CD8-positive, alpha-beta memory T cell (primary cell): Measurements from ENCODE around the gene SCYGR2. TPM values are rescaled to one million over a fixed set of nuclear protein-coding genes. Genes with fewer than 3 reads are reported as not detected.

ENCODE experiments used
- CTCF ChIA-PET: fragments of 350-600 bp; sonication (Branson Sonifier 250); formaldehyde crosslinking; loops from one replicate; lab custom pipeline; 2021; ENCODE audit warnings: antibody characterized with exemption; lab: Charles Lee
- POLR2A ChIA-PET: fragments of 350-600 bp; sonication (Branson Sonifier 250); formaldehyde crosslinking; loops from one replicate; lab custom pipeline; 2021; ENCODE audit warnings: antibody characterized with exemption; lab: Charles Lee
- DNase-seq, 5 donors: peaks; one replicate each; pipeline versions ENCODE4 v3.0.0 to v3.0.0-alpha.2; 2020 to 2022; ENCODE audit warnings: mixed read lengths in 1 of 5
- H3K27ac ChIP-seq: one replicate; pipeline ENCODE4 v1.7.0; 2013; ENCODE audit warnings: low read depth, mild to moderate bottlenecking, low read length, moderate library complexity
- H3K27me3 ChIP-seq: 2 replicates; pipeline ENCODE4 v1.7.0; 2013; ENCODE audit warnings: low read length, mild to moderate bottlenecking; ENCODE audit not compliant: insufficient read depth, poor library complexity, severe bottlenecking
- H3K36me3 ChIP-seq: 2 replicates; pipeline ENCODE4 v1.7.0; 2013; ENCODE audit warnings: mild to moderate bottlenecking, low read length, moderate library complexity; ENCODE audit not compliant: insufficient read depth
- H3K4me1 ChIP-seq: 2 replicates; pipeline ENCODE4 v1.7.0; 2013; ENCODE audit warnings: mild to moderate bottlenecking, low read length, moderate library complexity; ENCODE audit not compliant: insufficient read depth
- H3K4me3 ChIP-seq: 2 replicates; pipeline ENCODE4 v1.7.0; 2013; ENCODE audit warnings: mild to moderate bottlenecking, low read length
- H3K9me3 ChIP-seq: 2 replicates; pipeline ENCODE4 v1.7.0; 2013; ENCODE audit warnings: mild to moderate bottlenecking, low read length
- H3K27ac Mint-ChIP-seq, 8 donors: one replicate each; pipeline ENCODE4 v1.8.0; 2020 to 2021; ENCODE audit warnings: mixed read lengths in 8 of 8, mild to moderate bottlenecking in 6 of 8, inconsistent platforms in 3 of 8, moderate library complexity in 3 of 8
- H3K27me3 Mint-ChIP-seq, 2 donors: one replicate each; pipeline ENCODE4 v1.8.0; 2020 to 2021; ENCODE audit warnings: mixed read lengths in 2 of 2, mild to moderate bottlenecking in 1 of 2, moderate library complexity in 1 of 2
- H3K36me3 Mint-ChIP-seq, 3 donors: one replicate each; pipeline ENCODE4 v1.8.0; 2020 to 2021; ENCODE audit warnings: mixed read lengths in 3 of 3, inconsistent platforms in 1 of 3, mild to moderate bottlenecking in 1 of 3
- H3K4me1 Mint-ChIP-seq, 3 donors: one replicate each; pipeline ENCODE4 v1.8.0; 2020 to 2021; ENCODE audit warnings: mixed read lengths in 3 of 3, inconsistent platforms in 1 of 3, mild to moderate bottlenecking in 1 of 3
- H3K4me3 Mint-ChIP-seq, 7 donors: one replicate each; pipeline ENCODE4 v1.8.0; 2020 to 2021; ENCODE audit warnings: mixed read lengths in 7 of 7, mild to moderate bottlenecking in 6 of 7, moderate library complexity in 4 of 7, inconsistent platforms in 2 of 7
- H3K9me3 Mint-ChIP-seq, 5 donors: one replicate each; pipeline ENCODE4 v1.8.0; 2020 to 2022; ENCODE audit warnings: mixed read lengths in 5 of 5, mild to moderate bottlenecking in 3 of 5, moderate library complexity in 2 of 5, inconsistent platforms in 1 of 5
- polyA plus RNA-seq: library from polyadenylated mRNA; unstranded; fragments of 300-500 nt; fragmentation: Illumina TruSeq; gene quantifications from one replicate; pipeline ENCODE4 v1.2.3, GENCODE V29; 2021
- total RNA-seq, 2 experiments: library from RNA; stranded (reverse); gene quantifications; one replicate each; pipeline ENCODE4 v1.2.3, GENCODE V29; 2021

Gene SCYGR2
- total and polyA plus RNA-seq, 3 experiments from 2014 or later: not detected

GRCh38 chr2:227576812-227577211 is 21.9 kb upstream of the SCYGR2 start:
- no peaks in the 10 kb centered on the region for H3K4me1 Mint-ChIP-seq
- H3K9me3 Mint-ChIP-seq: peaks cover 0 to 8% (median 3%) of the 10 kb centered on the region in 5 donors
- Histone ChIP-seq H3K36me3 (no peaks in the 10 kb centered on the region), H3K4me3 (no peak overlapping the region), H3K9me3 (no peaks in the 10 kb centered on the region), H3K4me1 (no peaks in the 10 kb centered on the region), H3K27ac (no peak overlapping the region), H3K27me3 (peaks cover 7% of the 10 kb centered on the region)
- no peak overlapping the region for H3K27ac Mint-ChIP-seq
- H3K27me3 Mint-ChIP-seq: peaks cover 23 to 42% of the 10 kb centered on the region in 2 donors
- POLR2A ChIA-PET: no interaction called here
- no peak for DNase-seq
- no peak overlapping the region for H3K4me3 Mint-ChIP-seq
- CTCF ChIA-PET: no interaction called here
- H3K36me3 Mint-ChIP-seq: peaks cover 0 to 10% (median 0%) of the 10 kb centered on the region in 3 donors

- Histone ChIP-seq H3K36me3 (no peaks in the 10 kb centered on the region), H3K4me3 (no peak overlapping the region), H3K4me1 (no peaks in the 10 kb centered on the region), H3K9me3 (peaks cover 4% of the 10 kb centered on the region), H3K27me3 (peaks cover 12% of the 10 kb centered on the region), H3K27ac (no peak overlapping the region)
- H3K27ac Mint-ChIP-seq: no peak overlapping the region
- peaks cover 27 to 50% of the 10 kb centered on the region in 2 donors for H3K27me3 Mint-ChIP-seq
- ChIA-PET POLR2A (no interaction called here), CTCF (no interaction called here)
- no peak for DNase-seq
- peaks cover 7 to 16% (median 11%) of the 10 kb centered on the region in 5 donors for H3K9me3 Mint-ChIP-seq
- peaks cover 0 to 17% (median 1%) of the 10 kb centered on the region in 3 donors for H3K36me3 Mint-ChIP-seq
- H3K4me3 Mint-ChIP-seq: no peak overlapping the region
- no peaks in the 10 kb centered on the region for H3K4me1 Mint-ChIP-seq
Observed at GRCh38 chr2:227577555-227577954, 21.1 kb upstream of the SCYGR2 start.

- H3K4me1 ChIP-seq: no peaks in the 10 kb centered on the region
- Mint-ChIP-seq H3K9me3 (peaks cover 12 to 26% (median 19%) of the 10 kb centered on the region in 5 donors), H3K4me3 (no peak overlapping the region), H3K36me3 (peaks cover 0 to 21% (median 1%) of the 10 kb centered on the region in 3 donors), H3K27ac (peak overlapping the region in 1 of 8 donors; percentile 9), H3K27me3 (peaks cover 26 to 53% of the 10 kb centered on the region in 2 donors), H3K4me1 (no peaks in the 10 kb centered on the region)
- H3K27ac ChIP-seq: no peak overlapping the region
- no peak for DNase-seq
- peaks cover 12% of the 10 kb centered on the region for H3K27me3 ChIP-seq
- H3K36me3 ChIP-seq: no peaks in the 10 kb centered on the region
- no peak overlapping the region for H3K4me3 ChIP-seq
- ChIA-PET CTCF (no interaction called here), POLR2A (no interaction called here)
- peaks cover 7% of the 10 kb centered on the region for H3K9me3 ChIP-seq
Observed at GRCh38 chr2:227578642-227579041, 20.1 kb upstream of the SCYGR2 start.

GRCh38 chr2:227579791-227580190 is 18.9 kb upstream of the SCYGR2 start:
- H3K4me3 Mint-ChIP-seq: no peak overlapping the region
- Histone ChIP-seq H3K9me3 (peaks cover 7% of the 10 kb centered on the region), H3K4me3 (no peak overlapping the region), H3K4me1 (no peaks in the 10 kb centered on the region), H3K27me3 (peaks cover 12% of the 10 kb centered on the region), H3K27ac (no peak overlapping the region), H3K36me3 (no peaks in the 10 kb centered on the region)
- H3K36me3 Mint-ChIP-seq: peaks cover 0 to 27% (median 1%) of the 10 kb centered on the region in 3 donors
- CTCF ChIA-PET: no interaction called here
- H3K9me3 Mint-ChIP-seq: peaks cover 12 to 27% (median 23%) of the 10 kb centered on the region in 5 donors
- POLR2A ChIA-PET: no interaction called here
- no peak for DNase-seq
- H3K27ac Mint-ChIP-seq: no peak overlapping the region
- H3K27me3 Mint-ChIP-seq: peaks cover 23 to 60% of the 10 kb centered on the region in 2 donors
- H3K4me1 Mint-ChIP-seq: no peaks in the 10 kb centered on the region

- H3K4me1 ChIP-seq: no peaks in the 10 kb centered on the region
- Mint-ChIP-seq H3K27ac (no peak overlapping the region), H3K4me3 (no peak overlapping the region), H3K9me3 (peaks cover 12 to 27% (median 23%) of the 10 kb centered on the region in 5 donors), H3K36me3 (peaks cover 0 to 27% (median 1%) of the 10 kb centered on the region in 3 donors), H3K27me3 (peaks cover 23 to 56% of the 10 kb centered on the region in 2 donors), H3K4me1 (no peaks in the 10 kb centered on the region)
- ChIA-PET CTCF (no interaction called here), POLR2A (no interaction called here)
- DNase-seq: no peak
- H3K4me3 ChIP-seq: no peak overlapping the region
- H3K27ac ChIP-seq: no peak overlapping the region
- H3K27me3 ChIP-seq: peaks cover 12% of the 10 kb centered on the region
- no peaks in the 10 kb centered on the region for H3K36me3 ChIP-seq
- peaks cover 7% of the 10 kb centered on the region for H3K9me3 ChIP-seq
Observed at GRCh38 chr2:227582369-227582768, 16.3 kb upstream of the SCYGR2 start.

- Mint-ChIP-seq H3K9me3 (peaks cover 0 to 9% (median 2%) of the 10 kb centered on the region in 5 donors), H3K27ac (no peak overlapping the region), H3K4me3 (no peak overlapping the region), H3K4me1 (no peaks in the 10 kb centered on the region), H3K36me3 (peaks cover 0 to 1% (median 0%) of the 10 kb centered on the region in 3 donors), H3K27me3 (peaks cover 24 to 64% of the 10 kb centered on the region in 2 donors)
- DNase-seq: no peak
- ChIA-PET POLR2A (no interaction called here), CTCF (no interaction called here)
- Histone ChIP-seq H3K4me1 (no peaks in the 10 kb centered on the region), H3K27ac (no peak overlapping the region), H3K36me3 (no peaks in the 10 kb centered on the region), H3K27me3 (peaks cover 6% of the 10 kb centered on the region), H3K9me3 (no peaks in the 10 kb centered on the region), H3K4me3 (no peak overlapping the region)
Observed at GRCh38 chr2:227592694-227593387, 5.9 kb upstream of the SCYGR2 start.

GRCh38 chr2:227595797-227596196 is 2.9 kb upstream of the SCYGR2 start:
- Histone ChIP-seq H3K9me3 (no peaks in the 10 kb centered on the region), H3K27ac (no peak overlapping the region), H3K27me3 (peaks cover 6% of the 10 kb centered on the region), H3K4me3 (no peak overlapping the region), H3K36me3 (no peaks in the 10 kb centered on the region), H3K4me1 (no peaks in the 10 kb centered on the region)
- H3K9me3 Mint-ChIP-seq: peaks cover 0 to 6% (median 0%) of the 10 kb centered on the region in 5 donors
- no peaks in the 10 kb centered on the region for H3K4me1 Mint-ChIP-seq
- H3K4me3 Mint-ChIP-seq: no peak overlapping the region
- no peak for DNase-seq
- POLR2A ChIA-PET: no interaction called here
- peaks cover 21 to 49% of the 10 kb centered on the region in 2 donors for H3K27me3 Mint-ChIP-seq
- peaks cover 0 to 1% (median 0%) of the 10 kb centered on the region in 3 donors for H3K36me3 Mint-ChIP-seq
- H3K27ac Mint-ChIP-seq: no peak overlapping the region
- CTCF ChIA-PET: no interaction called here

- peaks cover 0 to 6% (median 0%) of the 10 kb centered on the region in 5 donors for H3K9me3 Mint-ChIP-seq
- no peaks in the 10 kb centered on the region for H3K4me1 Mint-ChIP-seq
- Histone ChIP-seq H3K27ac (no peak overlapping the region), H3K4me1 (no peaks in the 10 kb centered on the region), H3K9me3 (no peaks in the 10 kb centered on the region), H3K36me3 (no peaks in the 10 kb centered on the region), H3K27me3 (peaks cover 6% of the 10 kb centered on the region), H3K4me3 (no peak overlapping the region)
- DNase-seq: no peak
- CTCF ChIA-PET: no interaction called here
- POLR2A ChIA-PET: no interaction called here
- H3K36me3 Mint-ChIP-seq: peaks cover 0 to 1% (median 0%) of the 10 kb centered on the region in 3 donors
- H3K27me3 Mint-ChIP-seq: peaks cover 17 to 51% of the 10 kb centered on the region in 2 donors
- H3K4me3 Mint-ChIP-seq: no peak overlapping the region
- H3K27ac Mint-ChIP-seq: no peak overlapping the region
Observed at GRCh38 chr2:227597036-227597435, 1.7 kb upstream of the SCYGR2 start.
